ENCODE results near the gene TMEM81. TPM values are rescaled to one million over a fixed set of nuclear protein-coding genes. Genes with fewer than 3 reads are reported as not detected.

The TMEM81 gene
- total and polyA plus RNA-seq, 4 donors, result 1.5 to 2.6 (median 2.0) TPM

GRCh38 chr1:205038132-205038786 is 46.0 kb downstream of the TMEM81 start:
- H3K9ac ChIP-seq (ENCODE audit: insufficient read depth in 1 of 2, low read length in 2 of 2), result no peak overlapping the region
- no peak overlapping the region for H3K27ac ChIP-seq (ENCODE audit: low read depth in 1 of 2, low read length in 1 of 2)
- no peaks in the 10 kb centered on the region for H3K36me3 ChIP-seq (ENCODE audit: control insufficient read depth in 4 of 4, insufficient read depth in 4 of 4, low read length in 4 of 4)
- no peak for ATAC-seq (ENCODE audit: insufficient read depth, low FRiP score)
- DNase-seq, result no peak
- no peak for TF ChIP-seq CTCF (IDR thresholded peaks at IDR 0.05; ENCODE audit: control extremely low read depth, extremely low read depth)
- peaks cover 3 to 35% (median 7%) of the 10 kb centered on the region in 3 donors for H3K27me3 ChIP-seq (ENCODE audit: control insufficient read depth in 3 of 3, insufficient read depth in 3 of 3, low read length in 2 of 3)
- no peak overlapping the region for H3K4me3 ChIP-seq
- peaks cover 0 to 3% (median 0%) of the 10 kb centered on the region in 5 donors for H3K4me1 ChIP-seq (ENCODE audit: control insufficient read depth in 5 of 5, insufficient read depth in 5 of 5, low read length in 5 of 5)
- WGBS, 2 donors, result 82 to 90% methylated on average over 6 of the region's 6 CpGs
- H3K9me3 ChIP-seq (ENCODE audit: control insufficient read depth in 4 of 4, insufficient read depth in 3 of 4, low read length in 3 of 4), result peaks cover 0 to 2% (median 0%) of the 10 kb centered on the region in 4 donors

- TF ChIP-seq CTCF (IDR thresholded peaks at IDR 0.05; ENCODE audit: control extremely low read depth, extremely low read depth), result no peak
- Histone ChIP-seq H3K4me3 (no peak overlapping the region), H3K27me3 (ENCODE audit: control insufficient read depth in 3 of 3, insufficient read depth in 3 of 3, low read length in 2 of 3) (peaks cover 0 to 33% (median 7%) of the 10 kb centered on the region in 3 donors), H3K4me1 (ENCODE audit: control insufficient read depth in 5 of 5, insufficient read depth in 5 of 5, low read length in 5 of 5) (no peaks in the 10 kb centered on the region), H3K9me3 (ENCODE audit: control insufficient read depth in 4 of 4, insufficient read depth in 3 of 4, low read length in 3 of 4) (peaks cover 0 to 2% (median 0%) of the 10 kb centered on the region in 4 donors), H3K9ac (ENCODE audit: insufficient read depth in 1 of 2, low read length in 2 of 2) (no peak overlapping the region), H3K27ac (ENCODE audit: low read depth in 1 of 2, low read length in 1 of 2) (no peak overlapping the region), H3K36me3 (ENCODE audit: control insufficient read depth in 4 of 4, insufficient read depth in 4 of 4, low read length in 4 of 4) (no peaks in the 10 kb centered on the region)
- no peak for DNase-seq
- no peak for ATAC-seq (ENCODE audit: insufficient read depth, low FRiP score)
- 88 to 91% methylated on average over 9 of the region's 9 CpGs for WGBS, 2 donors
These were observed 46.7 kb downstream of the TMEM81 start for GRCh38 chr1:205037539-205037938.

Other genes with a start within 250 kb of the TMEM81 start
- 10 to 100 TPM in 1 of 2 donors, 1 to 10 TPM in 1; 4.8 to 11.2 TPM for gene NFASC, start 213.6 kb downstream of the TMEM81 start, total RNA-seq
- gene NFASC, start 213.6 kb downstream of the TMEM81 start, polyA plus RNA-seq, result 1 to 10 TPM; 1.8 to 2.8 TPM
- gene CNTN2, start 41.2 kb downstream of the TMEM81 start, total RNA-seq, result under 1 TPM; 0.06 to 0.48 TPM
- under 1 TPM; 0.01 to 0.08 TPM for gene CNTN2, start 41.2 kb downstream of the TMEM81 start, polyA plus RNA-seq
- 10 to 100 TPM; 12.1 to 18.0 TPM for gene RBBP5, start 37.5 kb upstream of the TMEM81 start, total RNA-seq
- gene RBBP5, start 37.5 kb upstream of the TMEM81 start, polyA plus RNA-seq, result 1 to 10 TPM; 5.2 to 7.2 TPM
- gene DSTYK, start 127.2 kb upstream of the TMEM81 start, total RNA-seq, result 10 to 100 TPM; 10.1 to 19.3 TPM
- 1 to 10 TPM; 3.5 to 4.2 TPM for gene DSTYK, start 127.2 kb upstream of the TMEM81 start, polyA plus RNA-seq
- 10 to 100 TPM in 1 of 2 donors, 1 to 10 TPM in 1; 2.9 to 27.0 TPM for gene TMCC2, start 143.5 kb upstream of the TMEM81 start, total RNA-seq
- gene TMCC2, start 143.5 kb upstream of the TMEM81 start, polyA plus RNA-seq, result 1 to 10 TPM; 1.9 to 2.0 TPM
- 10 to 100 TPM in 1 of 2 donors, 1 to 10 TPM in 1; 9.2 to 14.1 TPM for gene NUAK2, start 237.3 kb upstream of the TMEM81 start, total RNA-seq
- 1 to 10 TPM; 4.2 to 9.2 TPM for gene NUAK2, start 237.3 kb upstream of the TMEM81 start, polyA plus RNA-seq